Measurements from ENCODE around the gene SYNDIG1L. TPM values are rescaled to one million over a fixed set of nuclear protein-coding genes. Genes with fewer than 3 reads are reported as not detected.

Gene SYNDIG1L
- total and polyA plus RNA-seq, 2 of the 8 experiments (the other 6 are each of a cell fraction or from before 2014, with no cell fraction given): 3.0 to 3.2 TPM

DNA sequence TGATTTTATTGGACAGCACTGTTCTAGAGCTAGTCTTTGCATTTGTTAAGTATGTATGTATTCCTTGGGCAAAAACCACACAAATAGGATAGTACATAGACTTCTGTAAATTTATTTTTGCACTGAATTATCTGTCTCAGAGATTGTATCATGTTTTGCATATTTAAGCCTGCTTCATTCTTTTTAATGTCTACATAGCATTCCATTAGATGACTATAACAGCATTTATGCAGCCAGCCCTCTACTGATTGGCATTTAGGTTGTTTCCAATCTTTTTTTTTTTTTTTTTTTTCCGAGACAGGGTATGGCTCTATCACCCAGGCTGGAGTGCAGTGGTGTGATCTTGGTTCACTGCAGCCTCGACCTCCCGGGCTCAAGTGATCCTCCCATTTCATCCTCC is 34.5 kb downstream of the SYNDIG1L start:
- FAIRE-seq (no peak), DNase-seq (ENCODE audit: low read depth in 1 of 2, low spot score in 2 of 2) (no peak)
- ChIA-PET POLR2A (ENCODE audit: partially characterized antibody) (interaction anchor here (1.0 to 1.5 kb wide), 2 partner anchors 10 to 89 kb away, joined by 3 to 4 read pairs; partner anchors contain the start of gene ABCD4), CTCF (ENCODE audit: partially characterized antibody) (interaction anchor here (1.0 to 3.5 kb wide), 3 partner anchors 9 to 87 kb away, joined by 4 to 19 read pairs (median 6); no protein-coding TSS in a partner anchor)
- Histone ChIP-seq H3K9ac (replicated peaks in 1 of 4; ENCODE audit: extremely low read depth in 1 of 4, low read depth in 3 of 4, low read length in 3 of 4) (no peak overlapping the region), H2BK20ac (ENCODE audit: low read length) (no peak overlapping the region), H3K4me1 (replicated peaks in 1 of 4; ENCODE audit: control insufficient read depth in 3 of 4, insufficient read depth in 4 of 4, low read length in 3 of 4) (peaks cover 0 to 3% (median 0%) of the 10 kb centered on the region in 4 experiments; a peak in 1 of 7 replicates), H3K4me2 (ENCODE audit: insufficient read depth in 1 of 2, low read depth in 2 of 2, low read length in 2 of 2) (no peak overlapping the region), H3K27me3 (replicated peaks in 1 of 4; ENCODE audit: control insufficient read depth in 3 of 4, extremely low read depth in 1 of 4, insufficient read depth in 3 of 4, low read length in 3 of 4) (peaks cover 0 to 2% (median 0%) of the 10 kb centered on the region in 4 experiments; a peak in 1 of 7 replicates), H4K91ac (replicated peaks; ENCODE audit: insufficient read length, low read length) (no peak overlapping the region), H3K27ac (ENCODE audit: low read depth, low read length) (no peak overlapping the region), H2BK15ac (ENCODE audit: low read length) (no peak overlapping the region), H4K5ac (ENCODE audit: insufficient read length, low read depth, low read length) (no peak overlapping the region), H3K23me2 (ENCODE audit: low read depth, low read length) (no peaks in the 10 kb centered on the region), H2BK12ac (ENCODE audit: low read depth, low read length) (no peak overlapping the region), H3K18ac (ENCODE audit: extremely low read depth, low read length) (no peak overlapping the region), H3K56ac (replicated peaks; ENCODE audit: insufficient read length, low read depth, low read length) (no peak overlapping the region), H3K23ac (ENCODE audit: insufficient read length) (no peak overlapping the region), H3K14ac (ENCODE audit: insufficient read length) (no peak overlapping the region), H4K8ac (ENCODE audit: extremely low read depth, insufficient read depth, low read length) (no peak overlapping the region), H3K36me3 (ENCODE audit: control insufficient read depth in 2 of 4, insufficient read depth in 4 of 4, low read length in 3 of 4) (no peaks in the 10 kb centered on the region), H3K4ac (replicated peaks; ENCODE audit: insufficient read length, low read depth, low read length) (no peak overlapping the region), H4K20me1 (replicated peaks in 1 of 2; ENCODE audit: control insufficient read depth in 1 of 2, insufficient read depth in 2 of 2, low read length in 2 of 2) (no peaks in the 10 kb centered on the region), H3K79me2 (ENCODE audit: control insufficient read depth in 1 of 2, insufficient read depth in 2 of 2, low read length in 2 of 2) (no peaks in the 10 kb centered on the region), H2BK120ac (replicated peaks; ENCODE audit: low read depth, low read length) (no peak overlapping the region), H2BK5ac (ENCODE audit: low read depth, low read length) (no peak overlapping the region), H3K79me1 (ENCODE audit: low read depth, low read length) (no peaks in the 10 kb centered on the region), H2AFZ (ENCODE audit: low read length) (no peak overlapping the region), H2AK5ac (ENCODE audit: low read depth, low read length) (no peak overlapping the region), H3K9me3 (ENCODE audit: insufficient read depth in 2 of 2, low read depth in 1 of 2, low read length in 1 of 2) (no peaks in the 10 kb centered on the region), H3K4me3 (ENCODE audit: extremely low read depth in 1 of 4, insufficient read depth in 2 of 4, low read depth in 3 of 4, low read length in 4 of 4) (no peak overlapping the region)
- TF ChIP-seq, protein P1, sequence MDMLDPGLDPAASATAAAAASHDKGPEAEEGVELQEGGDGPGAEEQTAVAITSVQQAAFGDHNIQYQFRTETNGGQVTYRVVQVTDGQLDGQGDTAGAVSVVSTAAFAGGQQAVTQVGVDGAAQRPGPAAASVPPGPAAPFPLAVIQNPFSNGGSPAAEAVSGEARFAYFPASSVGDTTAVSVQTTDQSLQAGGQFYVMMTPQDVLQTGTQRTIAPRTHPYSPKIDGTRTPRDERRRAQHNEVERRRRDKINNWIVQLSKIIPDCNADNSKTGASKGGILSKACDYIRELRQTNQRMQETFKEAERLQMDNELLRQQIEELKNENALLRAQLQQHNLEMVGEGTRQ (IDR thresholded peaks at IDR 0.05; ENCODE audit: low read length): no peak
- TF ChIP-seq TAF7 (optimal IDR thresholded peaks at IDR 0.05; ENCODE audit: borderline replicate concordance, low read depth, low read length) (no peak), ASH2L (IDR thresholded peaks at IDR 0.05; ENCODE audit: low read length) (no peak), CHD1 (IDR thresholded peaks at IDR 0.05; ENCODE audit: low read depth, low read length) (no peak), SIRT6 (IDR thresholded peaks at IDR 0.05; ENCODE audit: low read length) (no peak), SP2 (IDR thresholded peaks at IDR 0.05; ENCODE audit: low read length) (no peak)
- TF ChIP-seq, protein P2, sequence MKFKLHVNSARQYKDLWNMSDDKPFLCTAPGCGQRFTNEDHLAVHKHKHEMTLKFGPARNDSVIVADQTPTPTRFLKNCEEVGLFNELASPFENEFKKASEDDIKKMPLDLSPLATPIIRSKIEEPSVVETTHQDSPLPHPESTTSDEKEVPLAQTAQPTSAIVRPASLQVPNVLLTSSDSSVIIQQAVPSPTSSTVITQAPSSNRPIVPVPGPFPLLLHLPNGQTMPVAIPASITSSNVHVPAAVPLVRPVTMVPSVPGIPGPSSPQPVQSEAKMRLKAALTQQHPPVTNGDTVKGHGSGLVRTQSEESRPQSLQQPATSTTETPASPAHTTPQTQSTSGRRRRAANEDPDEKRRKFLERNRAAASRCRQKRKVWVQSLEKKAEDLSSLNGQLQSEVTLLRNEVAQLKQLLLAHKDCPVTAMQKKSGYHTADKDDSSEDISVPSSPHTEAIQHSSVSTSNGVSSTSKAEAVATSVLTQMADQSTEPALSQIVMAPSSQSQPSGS (IDR thresholded peaks at IDR 0.05; ENCODE audit: low read length): no peak
- 81% methylated on average over 2 of the region's 3 CpGs; no CpG with 5 or more reads in 1 of the 2 experiments for WGBS, 2 experiments (ENCODE audit: extremely low coverage in 1 of 2, insufficient coverage in 1 of 2, insufficient read length in 1 of 2, insufficient replicate concordance in 2 of 2, low coverage in 1 of 2, low lambda C conversion rate in 2 of 2, missing lambda C conversion rate in 1 of 2)

All from H1 (cell line).